HG02981 (cell line): ENCODE measurements around the gene CAPN5.

Experiments used
- ATAC-seq: cut with Tn5 transposase; IDR thresholded peaks from one replicate; pipeline ENCODE4 v1.9.1; 2021; ENCODE audit warnings: mild to moderate bottlenecking, moderate library complexity; ENCODE audit not compliant: unreplicated experiment

The CAPN5 gene

DNA sequence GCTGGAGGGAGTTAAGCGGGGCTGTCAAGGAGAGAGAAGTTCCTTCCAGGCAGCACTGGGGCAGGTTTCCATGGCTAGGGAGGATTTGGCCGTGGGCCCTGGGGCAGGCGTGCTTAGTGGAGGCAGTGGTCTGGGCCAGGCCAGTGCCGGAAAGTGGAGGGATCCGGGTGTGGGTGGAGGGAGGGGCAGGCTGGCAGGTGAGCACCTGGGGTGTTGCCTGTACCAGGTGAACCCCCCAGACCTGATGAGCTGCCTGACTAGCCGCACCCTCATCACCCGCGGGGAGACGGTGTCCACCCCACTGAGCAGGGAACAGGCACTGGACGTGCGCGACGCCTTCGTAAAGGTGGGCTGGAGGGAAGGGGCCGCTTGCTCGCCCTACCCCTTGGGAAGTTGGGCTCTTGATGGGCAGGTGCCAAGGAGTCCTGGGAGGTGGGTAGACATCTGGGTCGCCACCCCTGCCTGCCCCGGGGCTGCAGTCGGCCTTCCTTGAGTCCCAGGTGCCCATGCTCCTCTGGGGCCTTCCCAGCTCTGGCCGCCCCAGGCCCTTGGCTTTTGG lies 93.2 kb downstream of the CAPN5 start:
- no peak for ATAC-seq

DNA sequence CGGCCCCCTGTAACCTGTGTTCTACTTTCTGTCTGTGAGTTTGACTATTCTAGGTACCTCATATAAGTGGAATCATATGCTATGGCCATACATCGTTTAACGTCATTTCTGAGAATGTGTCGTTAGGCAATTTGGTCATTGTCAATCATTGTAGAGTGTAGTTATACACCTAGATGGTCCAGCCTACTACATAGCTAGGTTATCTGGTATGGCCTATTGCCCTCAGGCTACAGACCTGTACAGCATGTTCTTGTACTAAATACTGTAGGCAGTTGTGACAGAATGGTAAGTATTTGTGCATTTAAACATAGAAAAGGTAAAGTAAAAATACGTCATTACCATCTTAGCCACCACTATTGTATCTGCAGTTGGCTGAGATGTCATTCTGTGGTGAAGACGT lies 96.5 kb downstream of the CAPN5 start:
- ATAC-seq = no peak

DNA sequence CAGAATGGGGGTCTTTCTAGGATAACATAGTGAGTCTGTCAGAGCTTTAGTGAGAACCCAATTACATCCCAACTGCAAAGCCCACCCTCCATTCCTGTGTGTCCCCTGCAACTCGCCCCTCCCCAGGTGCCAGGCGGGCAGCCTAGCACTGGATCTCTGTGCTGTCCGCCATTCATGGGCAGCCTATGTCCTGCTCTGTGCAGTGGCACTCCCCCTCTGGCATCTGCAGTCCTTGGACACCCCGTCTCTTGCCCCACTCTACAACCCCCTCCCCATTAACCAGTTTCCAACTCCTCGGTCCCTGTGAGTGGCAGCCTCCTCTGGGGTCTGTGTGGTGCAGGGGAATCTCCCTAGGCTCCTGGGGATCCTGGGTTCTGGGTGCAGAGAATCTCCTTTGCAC lies 98.3 kb downstream of the CAPN5 start:
- no peak for ATAC-seq

DNA sequence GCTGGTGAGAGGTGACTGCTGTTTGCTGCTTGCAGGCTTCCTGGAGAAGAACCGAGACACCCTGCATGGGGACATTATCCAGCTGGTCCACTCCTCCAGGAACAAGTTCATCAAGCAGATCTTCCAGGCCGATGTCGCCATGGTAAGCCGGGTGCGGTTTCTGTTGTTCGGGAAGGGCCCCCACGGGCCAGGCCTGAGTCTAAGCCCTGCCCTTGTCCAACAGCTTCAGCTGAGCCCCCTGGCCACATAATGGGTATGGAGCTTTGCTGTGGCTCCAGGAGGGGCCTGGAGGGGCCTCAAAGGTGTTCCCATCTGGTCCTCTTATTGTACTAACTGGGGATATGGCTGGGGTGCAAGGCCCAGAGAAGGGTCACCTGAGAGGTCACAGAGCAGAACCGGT lies 99.2 kb downstream of the CAPN5 start:
- no peak for ATAC-seq

DNA sequence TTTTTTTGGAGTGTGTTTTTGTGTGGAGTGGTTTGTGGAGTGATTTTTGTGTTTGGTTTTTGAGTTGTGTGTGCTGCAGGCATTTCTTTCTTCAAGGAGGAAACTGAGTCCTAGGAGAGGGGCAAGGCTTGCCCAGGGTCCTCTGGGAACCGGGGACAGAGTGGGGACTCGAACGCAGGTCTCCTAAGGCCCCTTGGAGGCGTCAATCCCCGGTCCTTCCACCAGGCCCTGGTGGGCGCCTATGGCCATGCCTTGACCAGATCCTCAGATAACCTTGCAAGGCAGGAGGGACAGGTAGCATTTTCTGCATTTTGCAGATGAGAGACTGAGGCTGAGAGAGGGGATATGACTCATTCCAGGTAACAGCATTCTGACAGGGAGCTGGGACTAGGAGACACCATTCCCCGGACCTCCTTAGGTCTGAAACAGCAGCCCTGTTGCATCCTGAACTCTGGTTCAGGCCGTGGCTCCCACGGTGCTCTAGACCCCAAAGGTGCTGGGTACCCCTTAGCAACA lies 100.4 kb downstream of the CAPN5 start:
- ATAC-seq = no peak

DNA sequence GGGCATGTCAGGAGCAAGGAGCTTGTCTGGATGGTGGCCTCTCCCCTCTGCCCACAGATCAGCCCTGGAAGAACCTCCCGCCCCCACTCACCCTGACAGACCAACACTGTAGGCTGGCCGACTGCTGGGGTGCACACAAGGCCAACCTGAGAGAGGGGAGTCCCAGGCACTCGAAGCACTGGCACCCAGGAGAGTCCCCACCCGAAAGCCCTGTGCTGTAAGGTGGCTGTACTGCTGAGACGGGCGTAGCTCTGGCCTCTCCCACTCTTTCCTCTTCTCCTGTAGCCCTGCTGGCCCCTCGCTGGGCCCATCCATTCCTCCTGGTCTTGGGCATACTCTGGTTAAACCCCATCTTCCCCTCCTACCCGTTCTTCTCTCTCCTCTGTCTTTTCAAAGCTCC lies 101.0 kb downstream of the CAPN5 start:
- no peak for ATAC-seq

DNA sequence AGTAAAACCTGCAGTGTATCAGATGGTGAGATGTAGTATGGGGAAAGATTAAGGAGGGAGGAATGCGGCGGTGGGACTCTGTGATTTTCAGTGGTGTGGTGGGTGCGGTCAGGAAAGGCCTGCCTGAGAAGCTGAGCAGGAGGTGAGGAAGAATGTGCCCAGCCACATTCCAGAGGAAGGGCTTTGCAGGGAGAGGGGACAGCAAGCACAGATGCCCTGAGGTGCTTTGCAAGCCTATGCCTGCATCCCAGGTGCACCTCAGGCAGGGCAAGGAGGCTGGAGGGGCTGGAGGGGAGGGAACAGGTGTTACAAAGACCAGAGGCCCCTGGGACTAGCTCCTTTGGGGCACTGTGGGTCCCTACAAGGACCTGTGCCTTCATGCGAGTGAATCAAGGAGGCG lies 103.3 kb downstream of the CAPN5 start:
- no peak for ATAC-seq

DNA sequence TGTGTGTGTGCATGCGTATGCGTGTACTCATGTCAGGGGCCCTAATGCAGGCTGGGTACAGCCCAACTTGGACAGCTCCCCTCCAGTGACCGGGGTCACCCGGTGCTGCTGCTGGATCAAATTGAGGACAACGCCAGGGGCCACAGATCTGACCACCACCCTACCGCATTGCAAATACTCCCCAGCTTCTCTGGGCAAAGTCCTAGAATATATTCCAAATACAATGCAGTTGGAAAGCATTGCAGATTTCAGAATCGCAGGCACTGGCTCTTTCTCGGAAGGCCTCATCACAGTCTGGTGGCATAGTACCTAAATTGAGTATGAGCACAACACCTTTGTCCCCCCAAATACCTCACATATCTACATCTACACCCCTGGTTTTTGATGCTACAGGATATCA lies 104.5 kb downstream of the CAPN5 start:
- ATAC-seq = no peak

DNA sequence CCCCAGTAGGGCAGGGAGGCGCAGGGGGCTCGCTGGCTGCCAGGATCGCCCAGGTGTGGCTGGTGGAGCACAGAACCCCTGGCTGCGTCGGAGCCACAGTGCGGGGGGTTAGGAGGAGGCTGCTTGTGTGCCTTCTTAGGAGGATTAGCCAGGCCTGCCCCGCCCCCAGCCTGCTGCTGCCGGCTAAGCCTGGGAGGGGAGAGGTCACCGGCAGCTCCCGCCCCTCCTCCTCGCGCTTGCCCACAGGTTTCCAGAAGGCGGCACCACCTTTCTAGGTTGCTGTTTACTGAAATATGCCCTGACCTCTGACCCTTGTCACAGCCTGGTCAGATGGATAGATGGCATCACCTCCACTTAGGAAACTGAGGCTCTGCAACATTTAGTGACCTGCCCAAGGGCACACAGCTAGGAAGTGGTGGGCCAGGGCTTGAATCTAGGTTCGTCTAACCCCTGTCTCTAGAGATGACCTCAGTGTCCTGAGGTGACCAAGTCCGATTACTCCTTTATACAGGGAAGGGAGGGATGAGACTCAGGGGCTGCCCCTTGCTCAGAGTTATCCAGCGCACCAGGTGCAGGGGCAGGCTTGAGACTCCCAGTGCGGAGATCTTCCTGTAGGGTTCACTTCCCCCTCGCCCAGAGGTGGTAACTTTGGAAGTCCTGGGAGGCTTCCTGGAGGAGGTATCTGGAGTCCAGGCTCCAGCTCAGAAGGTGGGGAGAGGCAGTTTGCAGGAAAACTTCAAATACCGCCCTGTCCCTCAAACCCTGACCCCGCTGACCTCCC lies 105.3 kb downstream of the CAPN5 start:
- no peak for ATAC-seq

DNA sequence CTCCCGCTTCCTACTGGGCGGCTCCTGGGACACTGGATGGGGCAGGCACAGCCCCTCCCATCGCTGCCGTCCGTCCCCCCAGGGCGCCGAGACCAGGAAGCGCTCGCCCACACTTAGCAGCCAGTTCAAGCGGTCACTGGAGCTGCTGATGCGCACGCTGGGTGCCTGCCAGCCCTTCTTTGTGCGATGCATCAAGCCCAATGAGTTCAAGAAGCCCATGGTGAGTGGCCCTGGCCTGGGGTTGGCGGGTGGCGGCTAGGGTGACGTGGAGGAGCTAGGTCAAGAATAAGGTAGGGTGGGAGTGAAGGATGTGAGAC lies 105.9 kb downstream of the CAPN5 start:
- ATAC-seq = no peak

DNA sequence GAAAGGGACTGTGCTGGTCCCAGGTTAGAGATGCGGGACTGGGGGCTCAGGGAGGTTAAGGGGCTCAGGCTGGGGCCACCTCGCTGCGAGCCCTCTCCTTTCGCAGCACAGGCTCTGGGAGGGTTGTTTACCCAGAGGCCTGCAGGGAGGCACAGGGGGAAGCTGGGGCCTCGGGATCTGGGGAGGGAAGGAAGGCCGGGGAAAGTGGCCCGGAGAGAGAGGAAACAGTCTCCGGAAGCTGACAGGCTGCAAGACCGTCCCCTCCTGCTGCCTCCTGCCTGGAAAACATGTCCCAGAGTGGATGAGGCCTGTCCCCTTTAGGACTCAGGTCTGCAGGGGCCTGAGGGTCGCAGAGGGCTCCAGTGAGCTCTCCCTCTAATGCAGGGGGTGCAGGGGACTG lies 106.7 kb downstream of the CAPN5 start:
- ATAC-seq = no peak

DNA sequence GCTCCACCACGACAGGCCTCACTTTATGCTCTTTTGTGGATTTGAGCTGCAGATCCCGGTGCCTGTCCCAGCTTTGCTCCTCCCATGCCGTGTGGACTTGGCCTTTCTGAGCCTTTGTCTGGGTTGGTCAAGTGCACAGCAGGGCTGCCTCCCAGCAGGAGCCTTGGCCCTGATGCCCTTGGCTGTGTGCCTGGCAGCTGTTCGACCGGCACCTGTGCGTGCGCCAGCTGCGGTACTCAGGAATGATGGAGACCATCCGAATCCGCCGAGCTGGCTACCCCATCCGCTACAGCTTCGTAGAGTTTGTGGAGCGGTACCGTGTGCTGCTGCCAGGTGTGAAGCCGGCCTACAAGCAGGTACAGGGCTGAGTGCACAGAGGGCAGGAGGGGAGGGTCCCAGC lies 107.8 kb downstream of the CAPN5 start:
- no peak for ATAC-seq

DNA sequence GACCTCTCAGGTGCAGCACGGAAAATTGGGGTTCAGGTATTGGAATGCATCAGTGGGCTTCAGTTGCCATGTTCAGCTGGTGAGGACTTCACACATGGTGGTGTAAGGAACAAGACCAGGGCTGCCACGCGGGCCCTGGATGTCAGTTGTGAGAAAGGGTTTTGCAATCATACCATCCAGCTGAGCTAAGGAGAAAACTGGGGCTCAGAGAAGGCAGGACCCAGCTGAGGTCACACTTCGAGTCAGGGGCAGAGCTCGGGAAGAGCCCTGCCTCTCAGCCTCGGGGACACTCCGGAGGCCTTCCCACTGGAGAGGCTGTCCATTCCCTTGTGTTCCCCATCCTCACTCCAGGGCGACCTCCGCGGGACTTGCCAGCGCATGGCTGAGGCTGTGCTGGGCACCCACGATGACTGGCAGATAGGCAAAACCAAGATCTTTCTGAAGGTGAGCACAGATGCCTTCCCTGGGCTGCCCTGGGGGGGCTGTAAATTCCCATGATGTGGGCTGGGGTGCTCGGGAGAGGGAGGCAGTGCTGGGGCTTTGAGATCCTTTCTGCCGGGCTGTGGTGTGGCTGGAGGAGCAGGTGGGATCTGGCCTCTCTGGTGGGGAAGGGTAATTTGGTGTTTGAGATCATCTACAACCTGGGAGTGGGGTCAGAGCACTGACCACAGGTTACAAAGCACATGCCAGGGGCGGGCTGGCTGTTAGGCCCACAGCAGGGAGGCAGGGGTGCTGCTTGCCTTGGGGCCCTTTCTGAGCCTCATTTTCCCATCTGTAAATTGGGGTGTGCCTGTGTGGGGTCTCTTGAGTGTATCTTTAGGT lies 108.5 kb downstream of the CAPN5 start:
- no peak for ATAC-seq
